ENCODE results near the gene CMSS1. TPM values are rescaled to one million over a fixed set of nuclear protein-coding genes. Genes with fewer than 3 reads are reported as not detected.

Gene CMSS1
- total RNA-seq, 1 donor from 2014 or later: 17.3 TPM

GRCh38 chr3:100042166-100042981 lies 224.7 kb downstream of the CMSS1 start:
- no peak for TF ChIP-seq CTCF (IDR thresholded peaks at IDR 0.05)

GRCh38 chr3:100043271-100043670 lies 225.6 kb downstream of the CMSS1 start:
- DNase-seq (no peak), ATAC-seq (no peak)
- intact Hi-C loops (cut with DNase I): no loop called here
- Histone ChIP-seq H3K4me3 (no peak overlapping the region), H3K4me1 (peaks cover 55% of the 10 kb centered on the region), H3K27me3 (ENCODE audit: low read depth) (no peaks in the 10 kb centered on the region), H3K9me3 (no peaks in the 10 kb centered on the region), H3K36me3 (no peaks in the 10 kb centered on the region), H3K27ac (peak overlapping the region; percentile 82)
- no peak for TF ChIP-seq CTCF (IDR thresholded peaks at IDR 0.05)

More at GRCh38 chr3:100042166-100042981, 224.7 kb downstream of the CMSS1 start:
- Histone ChIP-seq H3K4me3 (no peak overlapping the region), H3K4me1 (peaks cover 46% of the 10 kb centered on the region), H3K9me3 (no peaks in the 10 kb centered on the region), H3K27me3 (ENCODE audit: low read depth) (no peaks in the 10 kb centered on the region), H3K36me3 (no peaks in the 10 kb centered on the region), H3K27ac (peak overlapping the region; percentile 82)
- DNase-seq (no peak), ATAC-seq (peak in 1 of 2 donors; percentile 40)
- intact Hi-C loops (cut with DNase I): no loop called here

GRCh38 chr3:100044369-100044768 lies 226.7 kb downstream of the CMSS1 start:
- intact Hi-C loops (cut with DNase I): no loop called here
- Histone ChIP-seq H3K9me3 (no peaks in the 10 kb centered on the region), H3K27me3 (ENCODE audit: low read depth) (no peaks in the 10 kb centered on the region), H3K36me3 (no peaks in the 10 kb centered on the region), H3K4me1 (peaks cover 57% of the 10 kb centered on the region), H3K4me3 (no peak overlapping the region), H3K27ac (peak overlapping the region; percentile 2)
- peak; percentile 39 to 59 for ATAC-seq
- no peak for DNase-seq
- no peak for TF ChIP-seq CTCF (IDR thresholded peaks at IDR 0.05)

- DNase-seq: no peak
- peak; percentile 30 to 70 for ATAC-seq
- Histone ChIP-seq H3K4me1 (peaks cover 46% of the 10 kb centered on the region), H3K36me3 (no peaks in the 10 kb centered on the region), H3K4me3 (no peak overlapping the region), H3K27me3 (ENCODE audit: low read depth) (no peaks in the 10 kb centered on the region), H3K27ac (peak overlapping the region; percentile 29), H3K9me3 (no peaks in the 10 kb centered on the region)
- TF ChIP-seq CTCF (IDR thresholded peaks at IDR 0.05): no peak
- intact Hi-C loops (cut with DNase I): no loop called here
Measured at GRCh38 chr3:100045696-100046095, 228.0 kb downstream of the CMSS1 start.

GRCh38 chr3:100046986-100047385 lies 229.3 kb downstream of the CMSS1 start:
- peak overlapping the region; percentile 0 for H3K27ac ChIP-seq
- peaks cover 36% of the 10 kb centered on the region for H3K4me1 ChIP-seq

More at GRCh38 chr3:100046986-100047385, 229.3 kb downstream of the CMSS1 start:
- no peaks in the 10 kb centered on the region for H3K36me3 ChIP-seq
- H3K27me3 ChIP-seq (ENCODE audit: low read depth): no peaks in the 10 kb centered on the region
- no peak for ATAC-seq
- intact Hi-C loops (cut with DNase I): no loop called here
- no peak overlapping the region for H3K4me3 ChIP-seq
- no peaks in the 10 kb centered on the region for H3K9me3 ChIP-seq
- DNase-seq: no peak
- TF ChIP-seq CTCF (IDR thresholded peaks at IDR 0.05): no peak

All from lower lobe of right lung (tissue), 2 donors.